ENCODE data around the gene RPS16. TPM values are rescaled to one million over a fixed set of nuclear protein-coding genes. Genes with fewer than 3 reads are reported as not detected.

RPS16 gene
- total and polyA plus RNA-seq, 2 of the 13 experiments (the other 11 are each of a cell fraction or from before 2014, with no cell fraction given), result 488 to 2,583 TPM

GRCh38 chr19:39411832-39412099 is 24.0 kb downstream of the RPS16 start (continued):
- TF ChIP-seq HNF1B (CRISPR knock-in tag; IDR thresholded peaks at IDR 0.05) (no peak; the same call in 1 of the 2 replicates), JARID2 (CRISPR knock-in tag; IDR thresholded peaks at IDR 0.05; ENCODE audit: insufficient replicate concordance) (no peak), IRF2 (CRISPR knock-in tag; IDR thresholded peaks at IDR 0.05) (no peak), ZNF615 (CRISPR knock-in tag; IDR thresholded peaks at IDR 0.05; ENCODE audit: borderline replicate concordance) (0 out of 2 replicates have a peak, but pooled peaks have one; percentile 68), ZNF121 (CRISPR knock-in tag; IDR thresholded peaks at IDR 0.05) (no peak), ZNF607 (CRISPR knock-in tag; IDR thresholded peaks at IDR 0.05; ENCODE audit: borderline replicate concordance) (no peak), PAWR (CRISPR knock-in tag; IDR thresholded peaks at IDR 0.05; ENCODE audit: borderline replicate concordance) (no peak), ZNF605 (CRISPR knock-in tag; IDR thresholded peaks at IDR 0.05) (no peak), FOXO4 (CRISPR knock-in tag; conservative IDR thresholded peaks at IDR 0.05) (no peak), ZNF629 (CRISPR knock-in tag; conservative IDR thresholded peaks at IDR 0.05) (no peak), HIVEP1 (CRISPR knock-in tag; IDR thresholded peaks at IDR 0.05) (no peak), HINFP (CRISPR knock-in tag; IDR thresholded peaks at IDR 0.05; ENCODE audit: low read depth) (no peak), TIGD3 (CRISPR knock-in tag; IDR thresholded peaks at IDR 0.05; ENCODE audit: borderline replicate concordance) (no peak), ZNF44 (CRISPR knock-in tag; IDR thresholded peaks at IDR 0.05) (no peak), ZBTB46 (CRISPR knock-in tag; IDR thresholded peaks at IDR 0.05; ENCODE audit: borderline replicate concordance) (no peak), ZNF766 (CRISPR knock-in tag; IDR thresholded peaks at IDR 0.05; ENCODE audit: borderline replicate concordance) (no peak), HHEX (CRISPR knock-in tag; IDR thresholded peaks at IDR 0.05) (no peak), RCOR2 (CRISPR knock-in tag; IDR thresholded peaks at IDR 0.05) (no peak), RELA (CRISPR knock-in tag; IDR thresholded peaks at IDR 0.05) (no peak), RFX5 (IDR thresholded peaks at IDR 0.05; ENCODE audit: low read depth, low read length) (no peak), NRL (CRISPR knock-in tag; IDR thresholded peaks at IDR 0.05; ENCODE audit: borderline replicate concordance) (no peak), KAT2B (IDR thresholded peaks at IDR 0.05; ENCODE audit: borderline replicate concordance, low read depth, low read length) (no peak), NFYC (CRISPR knock-in tag; IDR thresholded peaks at IDR 0.05) (no peak), HNRNPK (IDR thresholded peaks at IDR 0.05; ENCODE audit: low read depth, low read length, poor library complexity, severe bottlenecking) (no peak)

All from HepG2 (cell line).